Spleen (tissue), 11 donors: ENCODE data around the gene TDRD9. TPM values are rescaled to one million over a fixed set of nuclear protein-coding genes. Genes with fewer than 3 reads are reported as not detected.
A peak's percentile ranks its signal among the peaks of the same experiment; 100 is the strongest.

Experiments
- DNase-seq: peaks from one replicate; pipeline ENCODE4 v3.0.0-alpha.2; 2020
- H3K27ac ChIP-seq, 8 donors: fragments of 200-600 bp; sonication (generic) in 7 of 8; 1 replicate in 4 of 8; 2 replicates in 4 of 8; pipeline versions ENCODE4 v1.5.0 to v1.8.0; 2016 to 2021; ENCODE audit warnings: inconsistent platforms in 4 of 8, mild to moderate bottlenecking in 4 of 8, moderate library complexity in 1 of 8
- H3K27me3 ChIP-seq, 7 donors: fragments of 200-600 bp; sonication (generic) in 6 of 7; replicated peaks in 1 of 7; 1 replicate in 4 of 7; 2 replicates in 3 of 7; pipeline versions ENCODE4 v1.5.0 to v1.8.0; 2016 to 2021; ENCODE audit warnings: inconsistent platforms in 3 of 7, mild to moderate bottlenecking in 1 of 7
- H3K36me3 ChIP-seq, 6 donors: fragments of 200-600 bp; sonication (generic) in 5 of 6; 1 replicate in 4 of 6; 2 replicates in 2 of 6; pipeline versions ENCODE4 v1.5.0 to v1.8.0; 2016 to 2021; ENCODE audit warnings: inconsistent platforms in 2 of 6
- H3K4me1 ChIP-seq, 6 donors: fragments of 200-600 bp; sonication (generic) in 5 of 6; 1 replicate in 3 of 6; 2 replicates in 3 of 6; pipeline versions ENCODE4 v1.5.0 to v1.8.0; 2016 to 2021; ENCODE audit warnings: inconsistent platforms in 3 of 6
- H3K4me3 ChIP-seq, 8 donors: fragments of 200-600 bp; sonication (generic) in 7 of 8; 1 replicate in 4 of 8; 2 replicates in 4 of 8; pipeline versions ENCODE4 v1.5.0 to v1.8.0; 2016 to 2021; ENCODE audit warnings: inconsistent platforms in 4 of 8, mild to moderate bottlenecking in 4 of 8, moderate library complexity in 2 of 8
- H3K9me3 ChIP-seq, 8 donors: fragments of 200-600 bp; sonication (generic) in 7 of 8; 1 replicate in 4 of 8; 2 replicates in 4 of 8; pipeline versions ENCODE4 v1.5.0 to v1.8.0; 2016 to 2021; ENCODE audit warnings: inconsistent platforms in 4 of 8
- POLR2A ChIP-seq, 3 donors: fragments of 450-650 bp; IDR thresholded peaks; one replicate each; pipeline ENCODE4 v1.5.1; 2017; ENCODE audit warnings: antibody characterized with exemption in 3 of 3, mild to moderate bottlenecking in 1 of 3
- POLR2AphosphoS5 ChIP-seq, 3 donors: sonication (generic); formaldehyde crosslinking; IDR thresholded peaks; one replicate each; pipeline ENCODE4 v1.5.1; 2017; ENCODE audit warnings: antibody characterized with exemption in 3 of 3
- WGBS, 5 donors: extraction: QIAGEN DNeasy Blood & Tissue Kit in 3 of 5; methylation state at CpG; one replicate each; pipeline versions ENCODE4 v1.1.5 to v1.1.7; 2013 to 2018; 5-methylcytosine and 5-hydroxymethylcytosine counted together
- intact Hi-C: fragments of 100-400 bp; cut with DNase I; formaldehyde crosslinking; loops from one replicate; pipeline ENCODE4 v1.15.0; 2023; ENCODE audit warnings: low total_unique reads
- polyA plus RNA-seq, 3 donors: library from polyadenylated mRNA; stranded (reverse); fragments of 200-250 nt; gene quantifications; one replicate each; pipeline ENCODE4 v1.2.1, GENCODE V29; 2013
- total RNA-seq, 7 donors: library from RNA; depleted of rRNA in 3 of 7; stranded (reverse); fragments of >200 nt in 3 of 7; fragmentation: NEBNext Ultra II Directional in 4 of 7; extraction: Animal tissue kit (Norgen Biotek cat#: 25700) in 4 of 7; gene quantifications; one replicate each; pipeline versions ENCODE4 v1.1.0 to v1.2.1, GENCODE V29; 2016 to 2021
- TF ChIP-seq, protein P1 (sequence below), 11 experiments: fragments of 200-600 bp in 7 of 11; fragments of 450-650 bp in 4 of 11; sonication (generic) in 4 of 11; IDR thresholded peaks in 8 of 11; conservative IDR thresholded peaks in 3 of 11; 1 replicate in 7 of 11; 2 replicates in 4 of 11; pipeline versions ENCODE4 v1.4.0 to v1.8.0; 2016 to 2021; ENCODE audit warnings: antibody characterized with exemption in 11 of 11, inconsistent platforms in 4 of 11, mild to moderate bottlenecking in 1 of 11
- donor health status: healthy with polysubstance abuse.
- donor health status: DM: no; HTN: no; CAD: no; lungs with moderate emphysema.
- donor health status: DM: no; HTN: no; CAD: no.
- donor health status: Bipolar disorder and iron deficiency.
- donor health status: healthy.
- donor health status: DM: no; HTN: no; CAD: no.
- donor health status: DM: yes; HTN: yes; CAD: no.

Gene TDRD9
- total and polyA plus RNA-seq, 10 donors: 0.70 to 18.7 (median 8.0) TPM

- intact Hi-C loops: loop anchor here (10.0 kb wide), 2 partner anchors 488 to 558 kb away; no protein-coding TSS in a partner anchor
- Histone ChIP-seq H3K4me3 (no peak overlapping the region), H3K27ac (no peak overlapping the region), H3K9me3 (peaks cover 0 to 17% (median 10%) of the 10 kb centered on the region in 8 donors), H3K36me3 (no peaks in the 10 kb centered on the region), H3K27me3 (peaks cover 0 to 5% (median 0%) of the 10 kb centered on the region in 7 donors), H3K4me1 (peaks cover 6 to 11% (median 7%) of the 10 kb centered on the region in 6 donors)
- no peak for TF ChIP-seq POLR2A (IDR thresholded peaks at IDR 0.05)
- no peak for TF ChIP-seq POLR2AphosphoS5 (IDR thresholded peaks at IDR 0.05)
- TF ChIP-seq, protein P1, sequence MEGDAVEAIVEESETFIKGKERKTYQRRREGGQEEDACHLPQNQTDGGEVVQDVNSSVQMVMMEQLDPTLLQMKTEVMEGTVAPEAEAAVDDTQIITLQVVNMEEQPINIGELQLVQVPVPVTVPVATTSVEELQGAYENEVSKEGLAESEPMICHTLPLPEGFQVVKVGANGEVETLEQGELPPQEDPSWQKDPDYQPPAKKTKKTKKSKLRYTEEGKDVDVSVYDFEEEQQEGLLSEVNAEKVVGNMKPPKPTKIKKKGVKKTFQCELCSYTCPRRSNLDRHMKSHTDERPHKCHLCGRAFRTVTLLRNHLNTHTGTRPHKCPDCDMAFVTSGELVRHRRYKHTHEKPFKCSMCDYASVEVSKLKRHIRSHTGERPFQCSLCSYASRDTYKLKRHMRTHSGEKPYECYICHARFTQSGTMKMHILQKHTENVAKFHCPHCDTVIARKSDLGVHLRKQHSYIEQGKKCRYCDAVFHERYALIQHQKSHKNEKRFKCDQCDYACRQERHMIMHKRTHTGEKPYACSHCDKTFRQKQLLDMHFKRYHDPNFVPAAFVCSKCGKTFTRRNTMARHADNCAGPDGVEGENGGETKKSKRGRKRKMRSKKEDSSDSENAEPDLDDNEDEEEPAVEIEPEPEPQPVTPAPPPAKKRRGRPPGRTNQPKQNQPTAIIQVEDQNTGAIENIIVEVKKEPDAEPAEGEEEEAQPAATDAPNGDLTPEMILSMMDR (IDR thresholded peaks at IDR 0.05 in 8 of 11, conservative IDR thresholded peaks at IDR 0.05 in 3 of 11): no peak
- DNase-seq: no peak
- 59 to 77% (median 68%) methylated on average over 5 of the region's 5 CpGs for WGBS, 5 donors
Observed at GRCh38 chr14:104076743-104077142, 148.5 kb downstream of the TDRD9 start.

- intact Hi-C loops: loop anchor here (10.0 kb wide), 2 partner anchors 487 to 557 kb away; no protein-coding TSS in a partner anchor
Observed at GRCh38 chr14:104078031-104078455, 149.8 kb downstream of the TDRD9 start.

DNA sequence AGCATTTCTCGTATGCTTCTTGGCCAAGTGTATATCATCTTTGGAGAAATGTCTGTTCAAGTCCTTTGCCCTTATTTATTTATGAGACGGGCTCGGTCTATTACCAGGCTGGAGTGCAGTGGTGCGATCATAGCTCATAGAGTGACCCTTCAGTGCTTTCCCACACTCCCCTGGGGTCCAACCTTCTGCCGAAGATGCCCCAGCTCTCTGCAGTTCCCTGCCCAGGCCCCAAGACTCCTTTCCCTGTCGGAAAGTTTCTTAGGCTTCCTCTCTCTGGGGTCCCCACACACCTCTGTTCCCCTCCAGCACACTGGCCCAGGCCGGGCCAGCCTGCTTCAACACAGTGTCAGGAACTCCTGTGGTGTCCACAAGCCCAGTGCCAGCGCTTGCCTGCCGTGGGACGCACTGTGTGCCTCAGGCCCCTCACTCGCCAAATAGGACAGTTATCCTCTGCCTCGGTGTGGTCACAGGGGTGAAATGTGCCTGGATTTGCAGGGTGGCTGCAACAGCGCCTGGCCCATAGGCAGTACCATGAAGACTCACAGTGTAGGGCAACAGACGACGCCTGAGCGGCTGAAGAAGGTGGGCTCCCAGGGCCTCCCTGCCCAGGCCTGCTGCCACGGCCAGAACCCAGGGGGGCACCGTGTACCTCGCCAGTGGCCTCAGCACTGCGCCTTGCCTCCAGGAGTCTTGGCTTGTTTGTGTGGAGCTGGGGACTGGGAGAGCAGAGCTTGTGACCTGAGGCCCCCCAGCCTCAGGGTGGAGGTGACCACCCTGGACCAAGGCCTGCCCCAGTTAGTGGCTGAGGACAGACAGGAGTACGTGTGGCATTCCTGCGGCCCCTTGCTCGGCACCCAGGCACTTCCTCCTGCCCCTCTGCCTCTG, 152.4 kb downstream of the TDRD9 start:
- no peak for DNase-seq
- Histone ChIP-seq H3K27ac (no peak overlapping the region), H3K4me3 (no peak overlapping the region), H3K36me3 (no peaks in the 10 kb centered on the region), H3K4me1 (peaks cover 6 to 13% (median 7%) of the 10 kb centered on the region in 6 donors), H3K9me3 (no peaks in the 10 kb centered on the region), H3K27me3 (peaks cover 0 to 34% (median 2%) of the 10 kb centered on the region in 7 donors)
- intact Hi-C loops: no loop called here
- WGBS, 5 donors: 88 to 95% (median 93%) methylated on average over 12 to 23 of the region's 23 CpGs
- TF ChIP-seq, protein P1 (IDR thresholded peaks at IDR 0.05 in 8 of 11, conservative IDR thresholded peaks at IDR 0.05 in 3 of 11): no peak
- TF ChIP-seq POLR2AphosphoS5 (IDR thresholded peaks at IDR 0.05): no peak
- no peak for TF ChIP-seq POLR2A (IDR thresholded peaks at IDR 0.05)

More at GRCh38 chr14:104078031-104078455, 149.8 kb downstream of the TDRD9 start:
- H3K27ac ChIP-seq: peak overlapping the region in 2 of 8 donors; percentile 2 to 12
- peaks cover 0 to 15% (median 0%) of the 10 kb centered on the region in 7 donors for H3K27me3 ChIP-seq
- no peak for TF ChIP-seq POLR2A (IDR thresholded peaks at IDR 0.05)
- peak in 2 of 3 donors; percentile 62 to 67 for TF ChIP-seq POLR2AphosphoS5 (IDR thresholded peaks at IDR 0.05)
- TF ChIP-seq, protein P1 (IDR thresholded peaks at IDR 0.05 in 8 of 11, conservative IDR thresholded peaks at IDR 0.05 in 3 of 11): peak; percentile 96 to 99 (median 98)
- H3K4me3 ChIP-seq: no peak overlapping the region
- H3K9me3 ChIP-seq: peaks cover 0 to 11% (median 10%) of the 10 kb centered on the region in 8 donors
- 0 to 2% (median 0%) methylated on average over 7 of the region's 7 CpGs for WGBS, 5 donors
- peak; percentile 94 for DNase-seq
- H3K36me3 ChIP-seq: no peaks in the 10 kb centered on the region
- H3K4me1 ChIP-seq: peaks cover 6 to 11% (median 7%) of the 10 kb centered on the region in 6 donors
